Measurements from ENCODE around the gene TMEM43.

DNA sequence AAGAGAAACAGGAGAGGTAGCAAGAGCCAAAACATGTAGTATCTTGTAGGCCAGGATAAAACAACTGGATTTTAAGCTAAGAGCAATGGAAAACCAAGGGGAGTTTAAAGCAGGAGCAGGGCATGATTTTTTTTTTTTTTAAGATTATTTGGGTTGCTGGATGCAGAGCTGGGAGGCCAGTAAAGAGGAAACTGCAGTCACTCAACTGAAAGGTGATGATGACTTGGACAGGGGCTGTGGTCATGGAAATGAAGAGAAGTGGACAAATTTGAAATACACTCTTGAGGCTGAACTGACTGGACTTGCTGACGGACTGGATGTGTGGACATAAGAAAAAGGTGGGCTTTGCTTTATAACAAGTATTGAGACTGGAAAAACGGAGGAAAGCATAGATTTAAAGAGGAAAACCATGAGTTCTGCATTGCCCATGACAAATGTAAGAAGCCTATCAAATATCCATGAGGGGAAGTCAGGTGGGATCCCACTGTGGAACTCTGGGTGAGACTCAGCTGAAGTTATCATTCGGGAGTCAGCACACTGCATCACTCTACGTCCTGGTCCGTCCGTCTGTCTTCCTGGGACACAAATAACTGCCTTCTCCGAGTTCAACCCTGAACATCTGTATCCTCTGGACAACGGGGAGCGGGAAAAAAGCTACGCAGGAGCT is 52.9 kb downstream of the TMEM43 start:
- TF ChIP-seq POLR2A (IDR thresholded peaks at IDR 0.05; ENCODE audit: extremely low read depth, insufficient read length) (no peak), CTCF (IDR thresholded peaks at IDR 0.05; ENCODE audit: low read depth, low read length) (no peak)
- TF ChIP-seq, protein P1, sequence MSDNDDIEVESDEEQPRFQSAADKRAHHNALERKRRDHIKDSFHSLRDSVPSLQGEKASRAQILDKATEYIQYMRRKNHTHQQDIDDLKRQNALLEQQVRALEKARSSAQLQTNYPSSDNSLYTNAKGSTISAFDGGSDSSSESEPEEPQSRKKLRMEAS (IDR thresholded peaks at IDR 0.05; ENCODE audit: low read depth, low read length) = no peak

Data from NB4 (cell line).